Measurements from ENCODE around the gene SLC5A10.

GRCh38 chr17:18933102-18934058, 18.6 kb upstream of the SLC5A10 start:
- TF ChIP-seq, protein P1, sequence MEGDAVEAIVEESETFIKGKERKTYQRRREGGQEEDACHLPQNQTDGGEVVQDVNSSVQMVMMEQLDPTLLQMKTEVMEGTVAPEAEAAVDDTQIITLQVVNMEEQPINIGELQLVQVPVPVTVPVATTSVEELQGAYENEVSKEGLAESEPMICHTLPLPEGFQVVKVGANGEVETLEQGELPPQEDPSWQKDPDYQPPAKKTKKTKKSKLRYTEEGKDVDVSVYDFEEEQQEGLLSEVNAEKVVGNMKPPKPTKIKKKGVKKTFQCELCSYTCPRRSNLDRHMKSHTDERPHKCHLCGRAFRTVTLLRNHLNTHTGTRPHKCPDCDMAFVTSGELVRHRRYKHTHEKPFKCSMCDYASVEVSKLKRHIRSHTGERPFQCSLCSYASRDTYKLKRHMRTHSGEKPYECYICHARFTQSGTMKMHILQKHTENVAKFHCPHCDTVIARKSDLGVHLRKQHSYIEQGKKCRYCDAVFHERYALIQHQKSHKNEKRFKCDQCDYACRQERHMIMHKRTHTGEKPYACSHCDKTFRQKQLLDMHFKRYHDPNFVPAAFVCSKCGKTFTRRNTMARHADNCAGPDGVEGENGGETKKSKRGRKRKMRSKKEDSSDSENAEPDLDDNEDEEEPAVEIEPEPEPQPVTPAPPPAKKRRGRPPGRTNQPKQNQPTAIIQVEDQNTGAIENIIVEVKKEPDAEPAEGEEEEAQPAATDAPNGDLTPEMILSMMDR (IDR thresholded peaks at IDR 0.05; ENCODE audit: low read length): no peak
- TF ChIP-seq EZH2 (IDR thresholded peaks at IDR 0.05; ENCODE audit: borderline replicate concordance, low read length): no peak
